Spleen (tissue), 7 donors: Measurements from ENCODE around the gene GDAP1L1.

Source experiments
- POLR2AphosphoS5 ChIP-seq, 3 donors: sonication (generic); formaldehyde crosslinking; IDR thresholded peaks; one replicate each; pipeline ENCODE4 v1.5.1; 2017; ENCODE audit warnings: antibody characterized with exemption in 3 of 3
- TF ChIP-seq, protein P1 (sequence below), 11 experiments: fragments of 200-600 bp in 7 of 11; fragments of 450-650 bp in 4 of 11; sonication (generic) in 4 of 11; IDR thresholded peaks in 8 of 11; conservative IDR thresholded peaks in 3 of 11; 1 replicate in 7 of 11; 2 replicates in 4 of 11; pipeline versions ENCODE4 v1.4.0 to v1.8.0; 2016 to 2021; ENCODE audit warnings: antibody characterized with exemption in 11 of 11, inconsistent platforms in 4 of 11, mild to moderate bottlenecking in 1 of 11
- donor health status: DM: no; HTN: no; CAD: no; lungs with moderate emphysema.
- donor health status: DM: no; HTN: no; CAD: no.
- donor health status: DM: no; HTN: no; CAD: no.

DNA sequence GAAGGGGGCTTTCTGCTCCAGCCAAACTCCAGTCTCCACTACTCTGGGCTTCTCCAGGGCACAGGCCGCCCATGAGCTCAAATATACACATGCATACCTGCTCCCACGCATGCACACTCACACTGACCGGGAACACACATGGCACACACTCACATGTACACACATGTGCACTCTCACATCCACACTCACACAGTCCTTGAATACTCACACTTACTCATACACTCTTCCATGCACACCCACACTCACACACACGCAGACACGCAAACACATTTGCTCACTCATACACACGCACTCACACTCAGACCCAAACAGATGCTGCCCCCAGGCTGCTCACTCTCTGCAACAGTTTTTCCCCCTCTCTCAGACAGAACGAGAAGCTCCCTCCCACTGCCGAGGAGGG, 7.0 kb downstream of the GDAP1L1 start:
- TF ChIP-seq, protein P1, sequence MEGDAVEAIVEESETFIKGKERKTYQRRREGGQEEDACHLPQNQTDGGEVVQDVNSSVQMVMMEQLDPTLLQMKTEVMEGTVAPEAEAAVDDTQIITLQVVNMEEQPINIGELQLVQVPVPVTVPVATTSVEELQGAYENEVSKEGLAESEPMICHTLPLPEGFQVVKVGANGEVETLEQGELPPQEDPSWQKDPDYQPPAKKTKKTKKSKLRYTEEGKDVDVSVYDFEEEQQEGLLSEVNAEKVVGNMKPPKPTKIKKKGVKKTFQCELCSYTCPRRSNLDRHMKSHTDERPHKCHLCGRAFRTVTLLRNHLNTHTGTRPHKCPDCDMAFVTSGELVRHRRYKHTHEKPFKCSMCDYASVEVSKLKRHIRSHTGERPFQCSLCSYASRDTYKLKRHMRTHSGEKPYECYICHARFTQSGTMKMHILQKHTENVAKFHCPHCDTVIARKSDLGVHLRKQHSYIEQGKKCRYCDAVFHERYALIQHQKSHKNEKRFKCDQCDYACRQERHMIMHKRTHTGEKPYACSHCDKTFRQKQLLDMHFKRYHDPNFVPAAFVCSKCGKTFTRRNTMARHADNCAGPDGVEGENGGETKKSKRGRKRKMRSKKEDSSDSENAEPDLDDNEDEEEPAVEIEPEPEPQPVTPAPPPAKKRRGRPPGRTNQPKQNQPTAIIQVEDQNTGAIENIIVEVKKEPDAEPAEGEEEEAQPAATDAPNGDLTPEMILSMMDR (IDR thresholded peaks at IDR 0.05 in 8 of 11, conservative IDR thresholded peaks at IDR 0.05 in 3 of 11) = no peak
- no peak for TF ChIP-seq POLR2AphosphoS5 (IDR thresholded peaks at IDR 0.05)
